ENCODE measurements around the gene TCF7L2. TPM values are rescaled to one million over a fixed set of nuclear protein-coding genes. Genes with fewer than 3 reads are reported as not detected.

TCF7L2 gene
- total RNA-seq = 76.4 to 84.0 TPM (median 78.0 TPM) in 3 replicates

DNA sequence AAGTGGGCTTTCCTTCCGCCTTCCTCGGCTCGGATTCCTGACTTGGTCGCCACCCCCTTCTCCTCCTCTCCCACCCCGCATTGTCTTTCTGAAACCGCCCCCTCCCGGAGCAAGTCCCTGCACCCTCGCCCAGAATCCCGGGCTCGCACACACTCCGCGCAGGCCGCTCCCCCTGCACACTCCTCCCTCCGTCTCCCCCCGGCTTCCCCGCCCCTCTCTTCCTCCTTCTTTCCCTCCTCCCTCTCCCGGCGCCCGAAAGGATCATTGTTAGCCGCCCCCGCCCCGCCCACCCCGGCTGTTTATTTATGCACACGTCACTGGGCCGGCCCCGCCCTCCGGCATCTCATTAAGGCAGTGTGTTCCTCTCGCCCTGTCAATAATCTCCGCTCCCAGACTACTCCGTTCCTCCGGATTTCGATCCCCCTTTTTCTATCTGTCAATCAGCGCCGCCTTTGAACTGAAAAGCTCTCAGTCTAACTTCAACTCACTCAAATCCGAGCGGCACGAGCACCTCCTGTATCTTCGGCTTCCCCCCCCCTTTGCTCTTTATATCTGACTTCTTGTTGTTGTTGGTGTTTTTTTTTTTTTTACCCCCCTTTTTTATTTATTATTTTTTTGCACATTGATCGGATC lies at the start of gene TCF7L2:
TSS of gene TCF7L2 (plus strand) at position 373 of the 633 bp plus-strand sequence. CDS start 510 bp downstream, outside the sequence.
- TF ChIP-seq, protein P1, sequence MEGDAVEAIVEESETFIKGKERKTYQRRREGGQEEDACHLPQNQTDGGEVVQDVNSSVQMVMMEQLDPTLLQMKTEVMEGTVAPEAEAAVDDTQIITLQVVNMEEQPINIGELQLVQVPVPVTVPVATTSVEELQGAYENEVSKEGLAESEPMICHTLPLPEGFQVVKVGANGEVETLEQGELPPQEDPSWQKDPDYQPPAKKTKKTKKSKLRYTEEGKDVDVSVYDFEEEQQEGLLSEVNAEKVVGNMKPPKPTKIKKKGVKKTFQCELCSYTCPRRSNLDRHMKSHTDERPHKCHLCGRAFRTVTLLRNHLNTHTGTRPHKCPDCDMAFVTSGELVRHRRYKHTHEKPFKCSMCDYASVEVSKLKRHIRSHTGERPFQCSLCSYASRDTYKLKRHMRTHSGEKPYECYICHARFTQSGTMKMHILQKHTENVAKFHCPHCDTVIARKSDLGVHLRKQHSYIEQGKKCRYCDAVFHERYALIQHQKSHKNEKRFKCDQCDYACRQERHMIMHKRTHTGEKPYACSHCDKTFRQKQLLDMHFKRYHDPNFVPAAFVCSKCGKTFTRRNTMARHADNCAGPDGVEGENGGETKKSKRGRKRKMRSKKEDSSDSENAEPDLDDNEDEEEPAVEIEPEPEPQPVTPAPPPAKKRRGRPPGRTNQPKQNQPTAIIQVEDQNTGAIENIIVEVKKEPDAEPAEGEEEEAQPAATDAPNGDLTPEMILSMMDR (IDR thresholded peaks at IDR 0.05; ENCODE audit: unreplicated experiment) = no peak
- H3K9me3 Mint-ChIP-seq = no peaks in the 10 kb centered on the region
- peak; percentile 88 to 92 for DNase-seq (ENCODE audit: low spot score in 2 of 2, unreplicated experiment in 2 of 2)
- peaks cover 42% of the 10 kb centered on the region for H3K4me1 Mint-ChIP-seq
- no peaks in the 10 kb centered on the region for H3K27me3 Mint-ChIP-seq (ENCODE audit: low read depth)
- H3K27ac Mint-ChIP-seq = peak within 1 kb of the TSS; percentile 99
- H3K36me3 Mint-ChIP-seq = no peaks in the 10 kb centered on the region
- peak within 1 kb of the TSS; percentile 98 for H3K4me3 Mint-ChIP-seq

DNA sequence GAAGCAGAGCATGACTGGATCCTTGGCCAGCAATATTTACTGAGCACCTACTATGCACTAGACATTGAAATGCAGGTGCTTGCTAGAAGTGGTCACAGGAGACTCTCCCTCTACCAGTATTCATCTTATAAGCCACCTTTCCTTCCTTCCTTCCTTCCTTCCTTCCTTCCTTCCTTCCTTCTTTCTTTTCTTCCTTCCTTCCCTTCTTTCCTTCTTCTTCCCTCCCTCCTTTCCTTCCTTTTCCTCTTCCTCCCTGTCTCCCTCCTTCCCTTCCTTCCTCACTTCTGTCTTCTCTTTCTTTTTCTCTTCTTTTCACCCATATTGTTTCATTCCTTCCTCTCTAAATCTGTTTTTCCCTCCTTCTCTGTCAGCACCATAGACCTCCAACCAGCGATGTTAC lies 47.3 kb upstream of the TCF7L2 start:
- H3K4me1 Mint-ChIP-seq = peaks cover 8% of the 10 kb centered on the region
- H3K36me3 Mint-ChIP-seq = no peaks in the 10 kb centered on the region
- DNase-seq (ENCODE audit: low spot score in 2 of 2, unreplicated experiment in 2 of 2) = no peak
- TF ChIP-seq, protein P1 (IDR thresholded peaks at IDR 0.05; ENCODE audit: unreplicated experiment) = no peak
- no peak overlapping the region for H3K4me3 Mint-ChIP-seq
- H3K27me3 Mint-ChIP-seq (ENCODE audit: low read depth) = no peaks in the 10 kb centered on the region
- no peak overlapping the region for H3K27ac Mint-ChIP-seq
- H3K9me3 Mint-ChIP-seq = no peaks in the 10 kb centered on the region

DNA sequence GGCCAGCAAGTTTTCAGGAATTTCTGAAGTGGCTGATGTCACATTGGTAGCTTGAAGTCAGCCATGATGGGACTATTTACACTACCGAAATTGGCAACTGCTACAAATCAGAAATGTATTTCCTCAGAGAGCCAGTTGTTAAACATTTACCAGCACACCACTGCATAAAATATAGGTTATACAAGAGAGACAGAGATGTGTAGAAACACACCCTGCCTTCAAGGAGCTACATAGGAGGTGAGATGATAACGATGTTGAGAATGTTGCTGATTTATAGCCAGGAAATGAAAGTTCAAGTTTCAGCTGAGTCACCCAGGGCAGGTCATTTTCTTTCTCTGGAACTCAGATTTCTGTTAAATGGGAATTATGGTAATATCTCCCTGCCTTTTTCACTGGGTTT lies 46.0 kb upstream of the TCF7L2 start:
- no peak overlapping the region for H3K27ac Mint-ChIP-seq
- H3K27me3 Mint-ChIP-seq (ENCODE audit: low read depth) = no peaks in the 10 kb centered on the region
- H3K4me1 Mint-ChIP-seq = peaks cover 2% of the 10 kb centered on the region

DNA sequence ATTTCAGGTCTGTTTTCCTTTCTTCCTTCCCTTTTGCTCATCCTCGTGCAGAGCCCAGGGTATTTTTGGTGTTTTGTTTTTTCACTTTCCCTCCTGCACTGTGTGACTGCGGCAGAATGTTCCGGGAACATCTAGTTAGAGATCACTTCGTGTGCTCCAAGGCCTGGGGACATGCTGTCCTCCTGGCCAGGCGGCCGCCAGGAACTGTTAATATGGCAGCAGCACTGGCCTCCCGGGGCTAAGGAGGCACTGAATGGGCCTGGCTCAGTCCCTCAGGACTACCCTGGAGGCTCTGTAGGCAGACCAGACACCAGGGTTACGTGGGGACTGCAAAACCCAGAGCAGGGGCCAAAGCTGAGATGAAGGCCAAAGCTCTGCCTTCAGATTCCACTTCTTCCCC lies 43.1 kb upstream of the TCF7L2 start:
- Mint-ChIP-seq H3K4me3 (no peak overlapping the region), H3K27me3 (ENCODE audit: low read depth) (no peaks in the 10 kb centered on the region), H3K9me3 (no peaks in the 10 kb centered on the region), H3K4me1 (no peaks in the 10 kb centered on the region), H3K27ac (no peak overlapping the region), H3K36me3 (no peaks in the 10 kb centered on the region)
- TF ChIP-seq, protein P1 (IDR thresholded peaks at IDR 0.05; ENCODE audit: unreplicated experiment) = no peak
- no peak for DNase-seq (ENCODE audit: low spot score in 2 of 2, unreplicated experiment in 2 of 2)

More for the DNA sequence above, 46.0 kb upstream of the TCF7L2 start:
- TF ChIP-seq, protein P1 (IDR thresholded peaks at IDR 0.05; ENCODE audit: unreplicated experiment) = no peak
- Mint-ChIP-seq H3K4me3 (no peak overlapping the region), H3K36me3 (no peaks in the 10 kb centered on the region), H3K9me3 (no peaks in the 10 kb centered on the region)
- DNase-seq (ENCODE audit: low spot score in 2 of 2, unreplicated experiment in 2 of 2) = no peak

DNA sequence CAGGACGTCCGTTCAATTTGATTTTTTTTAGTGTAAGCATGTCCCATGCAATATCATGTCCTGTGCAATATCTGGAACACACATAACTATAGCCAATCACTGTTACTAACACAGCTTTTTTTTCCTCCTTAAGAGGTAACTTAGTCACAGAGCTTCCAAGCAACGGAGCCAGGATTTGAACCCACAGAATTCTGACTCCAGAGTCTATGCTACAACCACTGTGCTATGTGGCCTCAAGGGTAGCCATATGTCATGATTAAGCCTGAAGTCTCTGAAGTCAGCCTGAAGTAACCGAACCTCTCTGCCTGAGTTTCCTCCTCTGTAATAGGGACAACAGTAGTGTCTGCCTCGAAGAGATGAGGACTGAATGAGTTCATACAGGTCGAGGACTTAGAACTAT lies 42.2 kb upstream of the TCF7L2 start:
- TF ChIP-seq, protein P1 (IDR thresholded peaks at IDR 0.05; ENCODE audit: unreplicated experiment) = no peak
- peaks cover 2% of the 10 kb centered on the region for H3K27me3 Mint-ChIP-seq (ENCODE audit: low read depth)
- no peak overlapping the region for H3K4me3 Mint-ChIP-seq
- peaks cover 2% of the 10 kb centered on the region for H3K4me1 Mint-ChIP-seq
- H3K36me3 Mint-ChIP-seq = no peaks in the 10 kb centered on the region
- H3K9me3 Mint-ChIP-seq = no peaks in the 10 kb centered on the region
- no peak for DNase-seq (ENCODE audit: low spot score in 2 of 2, unreplicated experiment in 2 of 2)
- H3K27ac Mint-ChIP-seq = no peak overlapping the region

All from mesothelial cell of epicardium (in vitro differentiated cells).